HG03565 (cell line): Measurements from ENCODE around the gene CLDN19.
"Not testable (repeated sequence)": the region's sequence is repeated elsewhere in the genome, so short reads cannot be mapped to it uniquely, and the experiment has no call there.

Source experiments
- ATAC-seq: cut with Tn5 transposase; IDR thresholded peaks from one replicate; pipeline ENCODE4 v1.9.1; 2021; ENCODE audit warnings: mild to moderate bottlenecking, moderate library complexity; ENCODE audit not compliant: unreplicated experiment

The CLDN19 gene

DNA sequence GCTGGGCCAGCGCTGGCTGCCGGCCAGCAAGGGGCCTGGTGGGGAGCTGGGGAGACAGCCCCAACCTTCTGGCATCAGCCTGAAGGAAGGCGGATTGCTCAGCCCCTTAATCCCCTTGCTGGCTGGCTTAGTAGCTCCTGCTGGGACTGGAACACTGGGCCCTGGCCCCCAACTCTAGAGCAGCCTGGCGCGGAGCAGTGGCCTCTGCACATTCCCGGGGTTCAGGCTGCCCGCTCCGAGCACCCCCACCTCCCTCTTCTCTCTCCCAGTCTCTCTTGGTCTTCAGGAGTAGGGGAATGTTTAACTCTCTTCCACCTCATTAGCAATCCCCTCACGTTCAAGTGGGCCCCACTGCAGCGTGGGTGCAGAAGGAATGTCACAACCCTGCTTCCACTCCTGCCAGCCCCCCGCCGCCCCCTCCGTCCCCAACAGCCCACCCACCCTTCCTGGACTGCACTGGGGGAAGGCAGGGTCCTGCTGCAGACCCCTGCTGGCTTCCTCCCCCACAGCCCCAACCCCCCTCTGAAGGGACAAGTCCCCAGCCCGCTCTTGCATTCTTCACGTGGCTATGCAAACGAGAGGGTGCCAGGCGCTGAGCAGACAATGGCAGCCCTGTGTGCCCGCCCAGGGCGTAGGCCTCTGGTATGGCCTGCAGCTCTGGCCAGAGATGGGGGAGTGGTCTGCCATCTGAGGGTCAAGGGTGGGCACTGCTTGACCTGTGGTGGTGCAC is 980 bp upstream of the CLDN19 start:
- ATAC-seq, result no peak

- ATAC-seq, result no peak
Observed at GRCh38 chr1:42738678-42739226, 1.3 kb downstream of the CLDN19 start.

GRCh38 chr1:42737986-42738677 is 1.9 kb downstream of the CLDN19 start:
- ATAC-seq, result no peak

DNA sequence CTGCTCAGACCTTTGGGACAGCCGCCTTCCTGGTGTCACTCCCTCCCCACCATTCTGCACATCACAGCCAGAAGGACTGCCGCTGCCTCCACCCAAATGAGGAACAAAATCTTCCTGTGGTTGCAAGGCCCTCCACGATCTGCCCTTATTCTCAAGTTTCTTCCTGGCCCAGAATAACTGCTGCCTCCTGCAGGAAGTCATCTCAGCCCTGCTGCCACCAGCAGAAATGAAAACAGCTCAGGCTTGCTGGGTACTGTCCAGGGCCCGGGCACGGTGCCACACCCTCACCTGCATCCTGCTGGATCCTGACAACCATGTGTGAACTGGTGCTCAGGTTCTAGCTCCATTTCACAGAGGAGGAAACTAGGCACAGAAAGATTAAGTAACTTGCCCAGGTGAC is 2.8 kb downstream of the CLDN19 start:
- no peak for ATAC-seq

GRCh38 chr1:42736571-42737200 is 3.4 kb downstream of the CLDN19 start:
- no peak for ATAC-seq

GRCh38 chr1:42736152-42736551 is 3.9 kb downstream of the CLDN19 start:
- no peak for ATAC-seq

DNA sequence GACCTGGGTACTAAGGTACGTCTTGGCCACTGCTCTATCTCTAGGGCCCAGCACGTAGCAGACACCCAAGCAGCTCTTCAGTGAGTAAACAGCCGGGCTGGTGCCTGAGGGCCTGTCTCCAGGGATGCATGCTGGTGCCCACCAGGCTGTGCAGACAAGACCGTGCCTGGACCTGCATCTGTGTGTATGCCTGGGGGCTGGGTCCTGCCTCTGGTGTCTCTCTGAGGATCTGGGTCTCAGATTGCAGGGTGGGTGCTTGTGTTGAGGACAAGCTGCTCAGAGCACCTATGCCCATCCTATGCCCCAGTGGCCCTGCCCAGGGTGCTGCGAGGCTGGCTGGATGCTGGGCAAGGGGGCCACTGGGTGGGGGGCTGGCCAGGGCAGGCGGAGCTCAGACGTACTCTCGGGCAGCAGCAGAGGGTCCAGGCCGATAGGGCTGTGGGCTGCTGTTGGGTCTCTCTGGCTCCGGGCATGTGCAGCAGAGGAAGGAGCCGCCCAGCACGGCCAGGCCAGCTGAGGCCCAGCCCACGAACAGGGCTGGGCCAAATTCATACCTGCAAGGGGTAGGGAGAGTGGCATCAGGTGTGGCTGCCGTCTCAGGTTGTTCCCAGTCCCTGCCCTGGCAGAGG is 4.4 kb downstream of the CLDN19 start:
- ATAC-seq, result no peak

DNA sequence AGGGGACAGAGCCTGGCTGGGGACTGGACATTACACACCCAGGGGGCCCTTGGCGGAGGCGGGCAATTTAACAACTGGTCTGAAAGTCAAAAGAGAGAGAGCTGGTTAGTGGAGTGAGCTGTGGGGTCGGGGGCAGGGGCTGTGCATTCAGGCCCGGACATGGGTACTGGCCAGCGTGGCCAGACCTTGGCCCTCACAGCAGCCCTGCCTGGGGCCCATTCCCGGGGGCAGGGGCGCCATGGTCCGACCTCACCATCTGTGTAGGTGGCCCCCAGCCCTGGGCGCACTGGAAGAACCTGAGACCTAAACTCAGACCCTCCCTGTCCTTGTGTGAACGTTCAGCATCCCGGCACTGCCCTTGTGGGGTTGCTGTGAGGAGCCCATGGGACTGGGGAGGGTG is 5.0 kb downstream of the CLDN19 start:
- no peak for ATAC-seq

GRCh38 chr1:42734201-42735035 is 5.6 kb downstream of the CLDN19 start:
- ATAC-seq, result no peak

- no peak for ATAC-seq
Observed at GRCh38 chr1:42733415-42734200, 6.4 kb downstream of the CLDN19 start.

- ATAC-seq, result no peak
Observed at GRCh38 chr1:42732126-42732680, 7.8 kb downstream of the CLDN19 start.

GRCh38 chr1:42731585-42731984 is 8.5 kb downstream of the CLDN19 start:
- ATAC-seq, result no peak

DNA sequence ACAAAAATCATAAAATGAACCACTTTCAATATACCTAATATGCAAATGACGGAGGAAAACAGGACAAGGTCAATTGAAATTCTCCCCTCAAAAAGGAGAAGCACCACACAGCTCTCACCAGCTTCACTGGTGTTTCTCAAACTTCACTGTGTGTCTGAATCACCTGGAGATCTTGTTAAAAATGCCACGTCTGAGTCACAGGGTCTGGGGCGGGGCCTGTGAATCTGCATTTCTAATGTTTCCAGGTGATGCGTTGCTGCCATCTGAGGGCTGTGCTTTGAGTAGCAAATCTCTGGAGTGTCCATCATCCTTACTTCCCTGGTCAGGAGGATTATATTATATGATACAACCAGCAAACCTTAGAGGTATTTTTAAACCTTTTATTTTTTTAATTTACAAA is 9.0 kb downstream of the CLDN19 start:
- no peak for ATAC-seq

- ATAC-seq, result no peak
Observed at GRCh38 chr1:42730002-42730401, 10.0 kb downstream of the CLDN19 start.

DNA sequence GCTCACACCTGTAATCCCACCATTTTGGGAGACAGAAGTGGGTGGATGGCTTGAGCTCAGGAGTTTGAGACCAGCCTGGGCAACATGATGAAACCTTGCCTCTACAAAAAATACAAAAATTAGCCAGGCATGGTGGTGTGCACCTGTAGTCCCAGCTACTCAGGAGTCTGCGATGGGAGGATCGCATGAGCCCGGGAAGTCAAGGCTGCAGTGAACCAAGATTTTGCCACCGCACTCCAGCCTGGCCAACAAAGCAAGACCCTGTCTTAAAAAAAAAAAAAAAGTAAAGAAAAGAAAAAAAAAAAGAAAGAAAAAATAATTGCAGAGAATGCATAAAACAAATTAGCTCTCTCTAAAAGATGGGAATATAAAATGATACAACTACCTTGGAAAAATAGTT is 14.2 kb downstream of the CLDN19 start:
- not testable (repeated sequence) for ATAC-seq

- ATAC-seq, result no peak
Observed at GRCh38 chr1:42723511-42723910, 16.5 kb downstream of the CLDN19 start.

DNA sequence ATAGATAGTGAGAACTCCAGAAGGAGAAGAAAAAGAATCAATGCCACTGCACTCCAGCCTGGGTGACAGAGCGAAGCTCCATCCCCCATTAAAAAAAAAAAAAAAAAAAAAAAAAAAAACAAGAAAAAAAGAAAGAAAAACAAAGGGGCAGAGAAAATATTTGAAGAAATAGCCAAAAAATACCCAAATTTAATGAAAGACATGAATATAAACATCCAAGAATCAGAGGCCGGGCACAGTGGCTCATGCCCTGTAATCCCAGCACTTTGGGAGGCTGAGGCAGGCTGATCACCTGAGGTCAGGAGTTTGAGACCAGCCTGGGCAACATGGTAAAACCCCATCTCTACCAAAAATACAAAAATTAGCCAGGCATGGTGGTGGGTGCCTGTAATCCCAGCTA is 17.6 kb downstream of the CLDN19 start:
- not testable (repeated sequence) for ATAC-seq

DNA sequence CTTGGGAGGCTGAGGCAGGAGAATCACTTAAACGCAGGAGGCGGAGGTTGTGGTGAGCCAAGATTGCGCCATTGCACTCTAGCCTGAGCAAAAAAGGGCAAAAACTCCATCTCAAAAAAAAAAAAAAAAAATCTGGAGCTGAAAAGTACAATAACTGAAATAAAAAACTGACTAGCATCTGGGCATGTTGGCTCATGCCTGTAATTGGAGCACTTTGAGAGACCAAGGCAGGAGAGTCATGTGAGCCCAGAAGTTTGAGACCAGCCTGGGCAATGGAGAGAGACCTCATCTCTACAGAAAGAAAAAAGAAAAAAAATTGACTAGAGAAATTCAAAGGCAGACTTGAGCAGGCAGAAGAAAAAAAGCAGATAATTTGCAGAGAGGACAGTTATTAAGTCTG is 18.1 kb downstream of the CLDN19 start:
- ATAC-seq, result no peak

- no peak for ATAC-seq
Observed at GRCh38 chr1:42720868-42721267, 19.2 kb downstream of the CLDN19 start.
